Testis (tissue), 2 donors: Measurements from ENCODE around the gene LOC101059915.
A peak's percentile ranks its signal among the peaks of the same experiment; 100 is the strongest.

Source experiments
- DNase-seq: peaks from one replicate; pipeline ENCODE4 v3.0.0-alpha.2; 2019
- H3K27ac ChIP-seq, 2 donors: fragments of 200-600 bp; sonication (generic); one replicate each; pipeline ENCODE4 v1.5.1; 2019
- H3K27me3 ChIP-seq: fragments of 200-600 bp; sonication (generic); one replicate; pipeline ENCODE4 v1.5.1; 2019
- H3K36me3 ChIP-seq: fragments of 200-600 bp; sonication (generic); one replicate; pipeline ENCODE4 v1.5.1; 2017; ENCODE audit warnings: low read depth; ENCODE audit errors: missing control alignments
- H3K4me1 ChIP-seq: fragments of 200-600 bp; sonication (generic); one replicate; pipeline ENCODE4 v1.5.1; 2019
- H3K4me3 ChIP-seq, 2 donors: fragments of 200-600 bp; sonication (generic); one replicate each; pipeline ENCODE4 v1.5.1; 2017 to 2019
- H3K9me3 ChIP-seq: fragments of 200-600 bp; sonication (generic); one replicate; pipeline ENCODE4 v1.5.1; 2017
- POLR2A ChIP-seq: fragments of 450-650 bp; IDR thresholded peaks from one replicate; pipeline ENCODE4 v1.6.1; 2017; ENCODE audit warnings: antibody characterized with exemption, mild to moderate bottlenecking, moderate library complexity
- WGBS, 2 donors: methylation state at CpG; one replicate each; pipeline ENCODE4 v1.1.5; 2018; 5-methylcytosine and 5-hydroxymethylcytosine counted together
- intact Hi-C: fragments of 100-400 bp; cut with DNase I; formaldehyde crosslinking; loops from one replicate; pipeline ENCODE4 v1.15.1; 2023; ENCODE audit warnings: low total_unique reads
- TF ChIP-seq, protein P1 (sequence below), 3 experiments: fragments of 450-650 bp in 2 of 3; fragments of 200-600 bp in 1 of 3; sonication (generic) in 1 of 3; IDR thresholded peaks; one replicate each; pipeline ENCODE4 v1.5.1; 2016 to 2019; ENCODE audit warnings: antibody characterized with exemption in 3 of 3, mild to moderate bottlenecking in 2 of 3, moderate library complexity in 1 of 3

The LOC101059915 gene

DNA sequence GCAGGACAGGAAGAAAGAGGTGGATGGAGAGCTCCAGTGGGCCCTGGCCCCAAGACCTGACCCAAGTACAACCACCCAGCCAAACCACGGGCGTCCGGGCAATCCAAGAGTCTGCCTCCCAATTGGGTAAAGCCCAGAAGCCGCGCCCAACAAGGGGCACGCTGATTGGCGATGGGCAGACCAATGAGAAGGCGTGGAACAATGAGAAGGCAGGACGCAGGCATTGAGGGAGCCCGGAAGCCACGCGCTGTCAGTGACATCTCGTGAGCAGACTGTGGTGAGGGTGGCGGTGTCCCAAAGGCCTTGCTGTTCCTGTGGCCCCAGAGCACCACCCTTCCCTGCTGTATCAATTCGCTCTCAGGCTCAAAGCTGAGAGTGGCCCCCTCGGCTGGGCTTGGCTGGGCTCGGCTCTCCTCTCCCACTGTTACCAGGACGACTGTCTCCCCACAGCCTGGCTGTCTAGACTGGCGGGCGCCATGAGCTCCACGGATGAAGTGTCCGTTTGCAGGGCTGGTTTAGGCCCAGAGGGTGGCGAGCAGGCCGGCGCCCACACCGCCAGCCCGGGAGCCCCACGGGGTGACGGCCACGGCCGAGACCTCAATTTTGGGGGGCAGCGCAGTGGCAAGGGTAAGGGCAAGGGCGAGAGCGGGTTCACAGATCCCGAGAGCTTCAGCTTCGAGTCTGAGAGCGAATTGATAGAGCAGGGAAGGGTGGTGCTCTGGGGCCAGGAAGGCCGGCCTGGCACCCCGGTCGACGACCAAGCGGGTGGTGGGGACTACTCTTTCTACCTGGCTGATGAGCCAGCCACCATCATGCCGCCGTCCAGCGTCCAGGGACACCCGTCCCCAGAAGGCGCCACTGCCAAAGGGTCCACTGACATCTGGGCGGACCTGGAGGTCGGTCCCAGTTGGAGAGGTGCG, at the start of gene LOC101059915:
TSS of gene LOC101059915 (plus strand) at position 219 of the 920 bp plus-strand sequence.
- Histone ChIP-seq H3K27me3 (no peaks in the 10 kb centered on the region), H3K4me3 (peak within 1 kb of the TSS; percentile 4 to 23), H3K4me1 (no peaks in the 10 kb centered on the region), H3K36me3 (no peaks in the 10 kb centered on the region), H3K9me3 (no peaks in the 10 kb centered on the region), H3K27ac (no peak within 1 kb of the TSS)
- TF ChIP-seq, protein P1, sequence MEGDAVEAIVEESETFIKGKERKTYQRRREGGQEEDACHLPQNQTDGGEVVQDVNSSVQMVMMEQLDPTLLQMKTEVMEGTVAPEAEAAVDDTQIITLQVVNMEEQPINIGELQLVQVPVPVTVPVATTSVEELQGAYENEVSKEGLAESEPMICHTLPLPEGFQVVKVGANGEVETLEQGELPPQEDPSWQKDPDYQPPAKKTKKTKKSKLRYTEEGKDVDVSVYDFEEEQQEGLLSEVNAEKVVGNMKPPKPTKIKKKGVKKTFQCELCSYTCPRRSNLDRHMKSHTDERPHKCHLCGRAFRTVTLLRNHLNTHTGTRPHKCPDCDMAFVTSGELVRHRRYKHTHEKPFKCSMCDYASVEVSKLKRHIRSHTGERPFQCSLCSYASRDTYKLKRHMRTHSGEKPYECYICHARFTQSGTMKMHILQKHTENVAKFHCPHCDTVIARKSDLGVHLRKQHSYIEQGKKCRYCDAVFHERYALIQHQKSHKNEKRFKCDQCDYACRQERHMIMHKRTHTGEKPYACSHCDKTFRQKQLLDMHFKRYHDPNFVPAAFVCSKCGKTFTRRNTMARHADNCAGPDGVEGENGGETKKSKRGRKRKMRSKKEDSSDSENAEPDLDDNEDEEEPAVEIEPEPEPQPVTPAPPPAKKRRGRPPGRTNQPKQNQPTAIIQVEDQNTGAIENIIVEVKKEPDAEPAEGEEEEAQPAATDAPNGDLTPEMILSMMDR (IDR thresholded peaks at IDR 0.05): no peak
- TF ChIP-seq POLR2A: no peak
- peak; percentile 67 for DNase-seq
- intact Hi-C loops: no loop called here
- WGBS, 2 donors: 60 to 94% methylated on average over 6 to 27 of the region's 50 CpGs

DNA sequence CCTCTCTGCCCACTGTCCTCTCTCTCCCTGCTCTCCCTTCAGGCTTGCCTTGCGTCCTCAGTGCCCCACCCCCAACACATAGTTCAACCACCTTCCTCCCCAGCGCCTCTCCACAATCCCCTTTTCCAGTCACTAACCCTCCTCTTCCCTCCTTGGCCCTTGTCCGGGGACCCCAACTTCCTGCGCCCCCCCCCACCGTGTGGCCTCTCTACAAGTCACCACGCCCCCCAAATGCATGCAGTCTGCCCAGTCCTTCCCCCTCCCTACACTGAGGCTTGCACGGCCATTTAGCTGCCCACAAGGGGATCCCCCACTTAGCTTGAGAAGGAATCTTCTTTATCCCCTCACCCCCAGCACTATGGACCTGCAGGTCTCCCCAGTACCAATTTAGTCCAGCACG, 49.6 kb upstream of the LOC101059915 start:
- WGBS, 2 donors: 81 to 83% methylated on average over 6 to 8 of the region's 8 CpGs
- DNase-seq: no peak
- Histone ChIP-seq H3K27me3 (no peaks in the 10 kb centered on the region), H3K4me3 (no peak overlapping the region), H3K36me3 (no peaks in the 10 kb centered on the region), H3K4me1 (no peaks in the 10 kb centered on the region), H3K27ac (no peak overlapping the region), H3K9me3 (no peaks in the 10 kb centered on the region)
- intact Hi-C loops: no loop called here
- no peak for TF ChIP-seq POLR2A
- TF ChIP-seq, protein P1 (IDR thresholded peaks at IDR 0.05): no peak

DNA sequence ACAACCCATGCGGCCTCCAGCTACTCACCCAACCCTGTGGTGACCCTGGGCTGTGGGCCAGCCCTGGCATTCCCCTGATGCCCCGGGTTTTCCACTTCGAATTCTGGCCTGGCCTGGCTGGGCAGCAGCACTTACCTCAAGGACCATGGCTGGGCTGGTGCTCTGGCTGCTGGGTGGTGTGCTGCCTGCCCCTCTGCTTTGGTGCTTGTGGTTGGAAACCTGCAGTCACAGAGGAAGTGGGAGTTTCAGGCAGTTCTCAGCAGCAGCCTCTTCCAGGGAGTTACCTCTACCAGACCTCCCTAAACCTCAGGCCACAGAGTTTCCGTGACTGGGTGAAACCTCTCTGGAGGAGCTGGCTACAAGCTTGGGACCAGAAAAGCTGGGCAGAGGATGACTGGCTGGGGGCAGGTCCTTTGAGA, 49.0 kb upstream of the LOC101059915 start, which contains the start of gene CXCR3:
TSS of gene CXCR3 (minus strand) at position 209 of the 419 bp plus-strand sequence. CDS start at position 147, 62 bp downstream.
- Histone ChIP-seq H3K4me3 (no peak within 1 kb of the TSS), H3K27ac (no peak within 1 kb of the TSS), H3K36me3 (no peaks in the 10 kb centered on the region), H3K9me3 (no peaks in the 10 kb centered on the region), H3K27me3 (no peaks in the 10 kb centered on the region), H3K4me1 (peaks cover 4% of the 10 kb centered on the region)
- DNase-seq: no peak
- intact Hi-C loops: no loop called here
- TF ChIP-seq POLR2A: no peak
- TF ChIP-seq, protein P1 (IDR thresholded peaks at IDR 0.05): no peak
- WGBS, 2 donors: 48% methylated on average over 2 of the region's 4 CpGs; no CpG with 5 or more reads in 1 of the 2 donors

DNA sequence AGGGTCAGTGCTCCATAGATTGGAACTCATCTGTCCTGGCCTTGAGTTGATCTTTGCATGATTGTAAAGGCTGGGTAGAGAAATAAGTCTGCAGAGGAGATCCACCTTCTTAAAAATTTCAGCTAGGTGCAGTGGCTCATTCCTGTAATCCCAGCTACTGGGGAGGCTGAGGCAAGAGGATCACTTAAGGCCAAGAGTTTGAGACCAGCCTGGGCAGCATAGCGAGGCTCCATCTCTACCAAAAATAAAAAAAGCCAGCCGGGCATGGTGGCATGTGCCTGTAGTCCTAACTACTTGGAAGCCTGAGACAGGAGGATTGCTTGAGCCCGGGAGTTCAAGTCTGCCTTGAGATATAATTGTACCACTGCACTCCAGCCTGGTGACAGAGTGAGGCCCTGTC, 48.6 kb upstream of the LOC101059915 start:
- intact Hi-C loops: no loop called here
- peaks cover 5% of the 10 kb centered on the region for H3K4me1 ChIP-seq
- 90% methylated on average over 3 of the region's 3 CpGs; no CpG with 5 or more reads in 1 of the 2 donors for WGBS, 2 donors
- H3K36me3 ChIP-seq: no peaks in the 10 kb centered on the region
- DNase-seq: no peak
- H3K4me3 ChIP-seq: no peak overlapping the region
- TF ChIP-seq, protein P1 (IDR thresholded peaks at IDR 0.05): no peak
- no peak for TF ChIP-seq POLR2A
- no peaks in the 10 kb centered on the region for H3K27me3 ChIP-seq
- no peak overlapping the region for H3K27ac ChIP-seq
- no peaks in the 10 kb centered on the region for H3K9me3 ChIP-seq
